ENCODE data around the gene CAMTA1.

Gene CAMTA1

DNA sequence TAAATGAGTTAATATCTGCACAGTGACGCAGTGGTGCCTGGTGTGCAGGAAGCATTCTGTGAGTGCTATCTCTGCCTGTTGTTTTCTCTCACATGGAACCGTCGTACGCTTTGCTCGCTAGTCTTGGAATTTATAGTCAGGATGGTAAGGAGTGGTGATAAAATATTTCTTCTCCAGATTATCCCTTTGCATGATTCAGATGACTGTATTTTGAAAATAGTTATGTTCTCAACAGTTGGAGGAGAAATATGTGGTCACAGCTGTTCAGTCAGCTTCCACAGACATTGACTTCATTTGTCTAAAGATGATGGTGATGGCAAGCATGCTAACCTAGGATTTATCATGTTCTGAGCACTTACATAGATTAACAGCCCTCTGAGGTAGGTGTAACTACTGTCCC is 944.5 kb downstream of the CAMTA1 start:
- no peak overlapping the region for H3K4me3 ChIP-seq (ENCODE audit: low read depth, low read length)
- no peak for DNase-seq (ENCODE audit: low read depth)
- TF ChIP-seq, protein P1, sequence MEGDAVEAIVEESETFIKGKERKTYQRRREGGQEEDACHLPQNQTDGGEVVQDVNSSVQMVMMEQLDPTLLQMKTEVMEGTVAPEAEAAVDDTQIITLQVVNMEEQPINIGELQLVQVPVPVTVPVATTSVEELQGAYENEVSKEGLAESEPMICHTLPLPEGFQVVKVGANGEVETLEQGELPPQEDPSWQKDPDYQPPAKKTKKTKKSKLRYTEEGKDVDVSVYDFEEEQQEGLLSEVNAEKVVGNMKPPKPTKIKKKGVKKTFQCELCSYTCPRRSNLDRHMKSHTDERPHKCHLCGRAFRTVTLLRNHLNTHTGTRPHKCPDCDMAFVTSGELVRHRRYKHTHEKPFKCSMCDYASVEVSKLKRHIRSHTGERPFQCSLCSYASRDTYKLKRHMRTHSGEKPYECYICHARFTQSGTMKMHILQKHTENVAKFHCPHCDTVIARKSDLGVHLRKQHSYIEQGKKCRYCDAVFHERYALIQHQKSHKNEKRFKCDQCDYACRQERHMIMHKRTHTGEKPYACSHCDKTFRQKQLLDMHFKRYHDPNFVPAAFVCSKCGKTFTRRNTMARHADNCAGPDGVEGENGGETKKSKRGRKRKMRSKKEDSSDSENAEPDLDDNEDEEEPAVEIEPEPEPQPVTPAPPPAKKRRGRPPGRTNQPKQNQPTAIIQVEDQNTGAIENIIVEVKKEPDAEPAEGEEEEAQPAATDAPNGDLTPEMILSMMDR (IDR thresholded peaks at IDR 0.05; ENCODE audit: control insufficient read depth, extremely low read depth, insufficient read depth), result no peak

DNA sequence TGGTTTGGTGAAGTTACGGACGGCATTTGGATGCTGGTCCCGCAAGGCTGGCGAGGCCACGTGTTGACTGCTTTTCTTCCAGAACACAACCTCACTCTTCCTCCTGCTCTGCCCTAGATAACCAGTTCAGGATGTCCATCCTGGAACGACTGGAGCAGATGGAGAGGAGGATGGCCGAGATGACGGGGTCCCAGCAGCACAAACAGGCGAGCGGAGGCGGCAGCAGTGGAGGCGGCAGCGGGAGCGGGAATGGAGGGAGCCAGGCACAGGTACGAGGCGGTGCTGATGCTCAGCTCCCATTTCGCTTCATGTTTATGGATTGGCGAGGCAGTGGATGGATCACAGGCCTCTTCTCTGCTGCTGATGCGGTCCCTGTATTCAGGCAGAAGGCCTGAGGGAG is 947.1 kb downstream of the CAMTA1 start:
- TF ChIP-seq, protein P1 (IDR thresholded peaks at IDR 0.05; ENCODE audit: control insufficient read depth, extremely low read depth, insufficient read depth), result no peak
- DNase-seq (ENCODE audit: low read depth), result no peak
- no peak overlapping the region for H3K4me3 ChIP-seq (ENCODE audit: low read depth, low read length)

DNA sequence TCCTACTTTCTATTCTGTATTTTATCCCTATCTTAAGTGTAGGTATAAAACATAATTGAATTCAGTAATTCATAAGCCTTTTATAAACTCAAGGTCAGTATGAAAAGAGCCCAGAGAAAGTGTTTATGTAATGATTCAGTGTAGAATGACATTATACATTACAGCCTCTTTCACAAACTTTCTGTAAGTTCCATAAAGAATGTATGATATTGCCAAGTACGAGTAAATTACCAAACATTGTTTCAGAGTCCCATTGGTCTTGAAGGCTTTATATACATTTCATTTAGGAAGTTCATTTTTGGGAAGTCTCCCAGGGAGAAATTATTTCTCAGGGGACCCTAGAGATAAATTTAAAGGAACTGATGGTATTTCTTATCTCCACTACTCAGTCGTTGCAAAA is 948.0 kb downstream of the CAMTA1 start:
- no peak for DNase-seq (ENCODE audit: low read depth)
- TF ChIP-seq, protein P1 (IDR thresholded peaks at IDR 0.05; ENCODE audit: control insufficient read depth, extremely low read depth, insufficient read depth), result no peak
- no peak overlapping the region for H3K4me3 ChIP-seq (ENCODE audit: low read depth, low read length)

DNA sequence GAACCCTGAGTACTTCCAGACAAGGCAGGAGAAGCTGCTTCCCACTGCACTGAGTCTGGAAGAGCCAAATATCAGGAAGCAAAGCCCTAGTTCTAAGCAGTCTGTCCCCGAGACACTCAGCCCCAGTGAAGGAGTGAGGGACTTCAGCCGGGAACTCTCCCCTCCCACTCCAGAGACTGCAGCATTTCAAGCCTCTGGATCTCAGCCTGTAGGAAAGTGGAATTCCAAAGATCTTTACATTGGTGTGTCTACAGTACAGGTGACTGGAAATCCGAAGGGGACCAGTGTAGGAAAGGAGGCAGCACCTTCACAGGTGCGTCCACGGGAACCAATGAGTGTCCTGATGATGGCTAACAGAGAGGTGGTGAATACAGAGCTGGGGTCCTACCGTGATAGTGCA is 952.8 kb downstream of the CAMTA1 start:
- DNase-seq (ENCODE audit: low read depth), result no peak
- H3K4me3 ChIP-seq (ENCODE audit: low read depth, low read length), result no peak overlapping the region
- TF ChIP-seq, protein P1 (IDR thresholded peaks at IDR 0.05; ENCODE audit: control insufficient read depth, extremely low read depth, insufficient read depth), result no peak

DNA sequence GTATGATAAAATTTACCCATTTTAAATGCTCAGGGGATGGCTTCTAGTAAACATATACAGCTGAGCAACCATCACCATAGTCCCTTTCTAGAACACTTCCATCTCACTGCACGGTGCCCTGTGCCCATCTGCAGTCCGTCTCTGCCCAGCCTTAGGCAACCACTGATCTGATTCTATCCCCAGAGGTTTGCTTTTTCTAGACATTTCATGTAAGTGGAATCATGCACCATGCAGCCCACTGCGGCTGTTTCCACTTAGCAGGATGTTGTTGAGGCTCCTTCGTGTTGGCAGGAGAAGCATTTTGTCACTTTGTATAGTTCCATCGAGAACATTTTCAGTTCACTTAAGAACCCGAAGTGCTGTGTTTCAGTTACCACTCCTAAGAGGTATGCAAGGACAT is 958.1 kb downstream of the CAMTA1 start:
- DNase-seq (ENCODE audit: low read depth), result no peak
- TF ChIP-seq, protein P1 (IDR thresholded peaks at IDR 0.05; ENCODE audit: control insufficient read depth, extremely low read depth, insufficient read depth), result no peak
- no peak overlapping the region for H3K4me3 ChIP-seq (ENCODE audit: low read depth, low read length)

DNA sequence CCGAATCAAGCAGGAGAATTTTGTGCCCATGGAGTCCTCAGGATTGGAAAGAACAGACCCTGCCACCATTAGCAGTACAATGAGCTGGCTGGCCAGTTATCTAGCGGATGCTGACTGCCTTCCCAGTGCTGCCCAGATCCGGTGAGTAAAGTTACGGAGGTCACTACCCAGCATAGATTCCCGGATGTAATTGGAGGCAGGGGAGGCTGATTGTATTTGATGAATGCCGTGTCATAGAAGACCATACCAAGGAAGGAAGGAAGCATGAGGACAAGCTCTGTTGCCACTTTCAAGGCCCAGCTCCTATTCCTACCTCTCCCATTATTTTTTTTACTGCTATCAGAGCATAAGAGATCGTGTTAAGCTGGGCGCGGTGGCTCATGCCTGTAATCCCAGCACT is 959.6 kb downstream of the CAMTA1 start:
- H3K4me3 ChIP-seq (ENCODE audit: low read depth, low read length), result no peak overlapping the region
- TF ChIP-seq, protein P1 (IDR thresholded peaks at IDR 0.05; ENCODE audit: control insufficient read depth, extremely low read depth, insufficient read depth), result no peak
- no peak for DNase-seq (ENCODE audit: low read depth)

DNA sequence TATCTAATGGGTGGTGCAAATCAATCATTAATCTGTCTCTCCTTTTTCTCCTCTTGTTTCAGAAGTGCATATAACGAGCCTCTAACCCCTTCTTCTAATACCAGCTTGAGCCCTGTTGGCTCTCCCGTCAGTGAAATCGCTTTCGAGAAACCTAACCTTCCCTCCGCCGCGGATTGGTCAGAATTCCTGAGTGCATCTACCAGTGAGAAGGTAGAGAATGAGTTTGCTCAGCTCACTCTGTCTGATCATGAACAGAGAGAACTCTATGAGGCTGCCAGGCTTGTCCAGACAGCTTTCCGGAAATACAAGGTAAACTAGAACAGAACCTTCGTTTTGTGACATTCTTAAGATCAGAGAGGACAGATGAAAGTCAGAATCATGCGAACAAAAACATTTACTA is 960.5 kb downstream of the CAMTA1 start:
- TF ChIP-seq, protein P1 (IDR thresholded peaks at IDR 0.05; ENCODE audit: control insufficient read depth, extremely low read depth, insufficient read depth), result no peak
- H3K4me3 ChIP-seq (ENCODE audit: low read depth, low read length), result peak overlapping the region; percentile 7; the same call in 1 of the 2 replicates
- peak; percentile 78 for DNase-seq (ENCODE audit: low read depth)
